ENCODE measurements around the gene HOATZ. TPM values are rescaled to one million over a fixed set of nuclear protein-coding genes. Genes with fewer than 3 reads are reported as not detected.

The HOATZ gene
- total and polyA plus RNA-seq, 8 donors = not detected

GRCh38 chr11:111518668-111519067 is 4.1 kb downstream of the HOATZ start:
- intact Hi-C loops (cut with DNase I) = no loop called here
- Histone ChIP-seq H3K36me3 (no peaks in the 10 kb centered on the region), H3K27me3 (peaks cover 0 to 4% (median 0%) of the 10 kb centered on the region in 4 donors), H3K4me1 (no peaks in the 10 kb centered on the region), H3K4me3 (no peak overlapping the region), H3K27ac (no peak overlapping the region), H3K9me3 (no peaks in the 10 kb centered on the region)
- FAIRE-seq = no peak
- TF ChIP-seq CTCF (IDR thresholded peaks at IDR 0.05) = no peak
- no peak for ATAC-seq
- WGBS, 2 donors = 33 to 52% methylated on average over 1 of the region's 1 CpG
- DNase-seq = no peak

- no peak for ATAC-seq
- Histone ChIP-seq H3K27ac (no peak overlapping the region), H3K9me3 (no peaks in the 10 kb centered on the region), H3K27me3 (peaks cover 0 to 4% (median 0%) of the 10 kb centered on the region in 4 donors), H3K4me3 (no peak overlapping the region), H3K4me1 (no peaks in the 10 kb centered on the region), H3K36me3 (no peaks in the 10 kb centered on the region)
- intact Hi-C loops (cut with DNase I) = no loop called here
- no peak for FAIRE-seq
- WGBS, 2 donors = 95 to 97% methylated on average over 2 of the region's 2 CpGs
- DNase-seq = no peak
- TF ChIP-seq CTCF (IDR thresholded peaks at IDR 0.05) = no peak
Observed at GRCh38 chr11:111520560-111520959, 6.0 kb downstream of the HOATZ start.

GRCh38 chr11:111521135-111521534 is 6.6 kb downstream of the HOATZ start:
- FAIRE-seq = no peak
- WGBS, 2 donors = 80 to 90% methylated on average over 2 of the region's 2 CpGs

GRCh38 chr11:111522426-111522825 is 7.8 kb downstream of the HOATZ start:
- DNase-seq (no peak), ATAC-seq (no peak), FAIRE-seq (no peak)
- Histone ChIP-seq H3K4me3 (no peak overlapping the region), H3K27me3 (peaks cover 0 to 4% (median 0%) of the 10 kb centered on the region in 4 donors), H3K36me3 (no peaks in the 10 kb centered on the region), H3K9me3 (no peaks in the 10 kb centered on the region), H3K4me1 (no peaks in the 10 kb centered on the region), H3K27ac (no peak overlapping the region)
- intact Hi-C loops (cut with DNase I) = no loop called here
- no peak for TF ChIP-seq CTCF (IDR thresholded peaks at IDR 0.05)
- 59 to 64% methylated on average over 5 of the region's 5 CpGs for WGBS, 2 donors

More at GRCh38 chr11:111521135-111521534, 6.6 kb downstream of the HOATZ start:
- Histone ChIP-seq H3K27me3 (peaks cover 0 to 4% (median 0%) of the 10 kb centered on the region in 4 donors), H3K27ac (no peak overlapping the region), H3K4me3 (no peak overlapping the region), H3K4me1 (no peaks in the 10 kb centered on the region), H3K36me3 (no peaks in the 10 kb centered on the region), H3K9me3 (no peaks in the 10 kb centered on the region)
- TF ChIP-seq CTCF (IDR thresholded peaks at IDR 0.05) = no peak
- intact Hi-C loops (cut with DNase I) = no loop called here
- ATAC-seq = no peak
- DNase-seq = no peak

GRCh38 chr11:111523343-111523742 is 8.8 kb downstream of the HOATZ start:
- H3K36me3 ChIP-seq = no peaks in the 10 kb centered on the region
- no peak for DNase-seq
- TF ChIP-seq CTCF (IDR thresholded peaks at IDR 0.05) = no peak
- H3K9me3 ChIP-seq = no peaks in the 10 kb centered on the region
- no peak for FAIRE-seq
- H3K4me3 ChIP-seq = no peak overlapping the region
- H3K27ac ChIP-seq = no peak overlapping the region
- no peaks in the 10 kb centered on the region for H3K4me1 ChIP-seq
- WGBS, 2 donors = 90 to 94% methylated on average over 2 of the region's 2 CpGs
- ATAC-seq = no peak
- intact Hi-C loops (cut with DNase I) = no loop called here
- peaks cover 0 to 4% (median 0%) of the 10 kb centered on the region in 4 donors for H3K27me3 ChIP-seq
